Mesenchymal stem cell (in vitro differentiated cells and primary cell): ENCODE data around the gene POU3F3.

ENCODE experiments used
- DNase-seq: peaks from one replicate; pipeline ENCODE4 v3.0.0-alpha.2; 2013
- H2AFZ ChIP-seq: one replicate; pipeline ENCODE4 v1.6.1; 2013; ENCODE audit warnings: low read depth, mild to moderate bottlenecking, control low read depth, inconsistent platforms, low read length, moderate library complexity
- H2AK5ac ChIP-seq: 2 replicates; pipeline ENCODE4 v1.6.1; 2013; ENCODE audit warnings: low read length, moderate library complexity, mild to moderate bottlenecking, inconsistent platforms; ENCODE audit not compliant: severe bottlenecking
- H2BK120ac ChIP-seq: one replicate; pipeline ENCODE4 v1.6.1; 2013; ENCODE audit warnings: low read depth, mild to moderate bottlenecking, inconsistent platforms, low read length, moderate library complexity
- H2BK12ac ChIP-seq, 2 experiments: one replicate each; pipeline ENCODE4 v1.6.1; 2013; ENCODE audit warnings: inconsistent platforms in 2 of 2, low read length in 2 of 2, mild to moderate bottlenecking in 2 of 2, moderate library complexity in 2 of 2, control low read depth in 1 of 2
- H2BK15ac ChIP-seq: one replicate; pipeline ENCODE4 v1.6.1; 2013; ENCODE audit warnings: mild to moderate bottlenecking, low read depth, inconsistent platforms; ENCODE audit not compliant: poor library complexity, severe bottlenecking
- H2BK5ac ChIP-seq: 2 replicates; pipeline ENCODE4 v1.6.1; 2013; ENCODE audit warnings: low read depth, mild to moderate bottlenecking, low read length, control low read depth, inconsistent platforms; ENCODE audit not compliant: poor library complexity, severe bottlenecking
- H3K14ac ChIP-seq, 2 experiments: one replicate each; pipeline ENCODE4 v1.6.1; 2013; ENCODE audit warnings: inconsistent platforms in 2 of 2, low read length in 2 of 2, control low read depth in 1 of 2, mild to moderate bottlenecking in 1 of 2, moderate library complexity in 1 of 2
- H3K18ac ChIP-seq, 2 experiments: one replicate each; pipeline ENCODE4 v1.6.1; 2013; ENCODE audit warnings: inconsistent platforms in 2 of 2, low read length in 2 of 2, control low read depth in 1 of 2, low read depth in 1 of 2, mild to moderate bottlenecking in 1 of 2
- H3K23ac ChIP-seq, 2 experiments: one replicate each; pipeline ENCODE4 v1.6.1; 2013; ENCODE audit warnings: inconsistent platforms in 2 of 2, low read length in 2 of 2, mild to moderate bottlenecking in 2 of 2, moderate library complexity in 2 of 2, control low read depth in 1 of 2
- H3K27ac ChIP-seq: 2 replicates; pipeline ENCODE4 v1.5.1; 2013; ENCODE audit warnings: mild to moderate bottlenecking, moderate library complexity, low read length, control low read depth, inconsistent platforms; ENCODE audit not compliant: poor library complexity, severe bottlenecking
- H3K27me3 ChIP-seq, 2 experiments: 2 replicates each; pipeline versions ENCODE4 v1.6.1 to v1.7.0; 2013; ENCODE audit warnings: low read length in 2 of 2, mild to moderate bottlenecking in 2 of 2, moderate library complexity in 2 of 2, control low read depth in 1 of 2, inconsistent platforms in 1 of 2; ENCODE audit not compliant: control insufficient read depth in 1 of 2, insufficient read depth in 1 of 2
- H3K36me3 ChIP-seq, 2 experiments: 2 replicates each; pipeline versions ENCODE4 v1.6.1 to v1.7.0; 2013; ENCODE audit warnings: low read length in 2 of 2, control low read depth in 1 of 2, inconsistent platforms in 1 of 2, low read depth in 1 of 2, mild to moderate bottlenecking in 1 of 2; ENCODE audit not compliant: insufficient read depth in 2 of 2, control insufficient read depth in 1 of 2
- H3K4ac ChIP-seq, 2 experiments: one replicate each; pipeline ENCODE4 v1.6.1; 2013; ENCODE audit warnings: inconsistent platforms in 2 of 2, low read length in 2 of 2, mild to moderate bottlenecking in 2 of 2, moderate library complexity in 2 of 2, control low read depth in 1 of 2, low read depth in 1 of 2
- H3K4me1 ChIP-seq: 2 replicates; pipeline ENCODE4 v1.6.1; 2013; ENCODE audit warnings: low read depth, low read length, control low read depth; ENCODE audit not compliant: control insufficient read depth, insufficient read depth
- H3K4me2 ChIP-seq: 2 replicates; pipeline ENCODE4 v1.6.1; 2013; ENCODE audit warnings: low read length, mild to moderate bottlenecking, inconsistent platforms; ENCODE audit not compliant: poor library complexity, severe bottlenecking
- H3K4me3 ChIP-seq, 2 experiments: 2 replicates each; pipeline versions ENCODE4 v1.5.1 to v1.7.0; 2013; ENCODE audit warnings: low read length in 2 of 2, mild to moderate bottlenecking in 2 of 2, control low read depth in 1 of 2, low read depth in 1 of 2; ENCODE audit not compliant: insufficient read depth in 1 of 2
- H3K79me1 ChIP-seq: replicated peaks from 2 replicates; pipeline ENCODE4 v1.6.1; 2013; ENCODE audit warnings: mild to moderate bottlenecking, control low read depth, low read length, inconsistent platforms; ENCODE audit not compliant: poor library complexity, severe bottlenecking
- H3K9ac ChIP-seq: 2 replicates; pipeline ENCODE4 v1.7.0; 2013; ENCODE audit warnings: mild to moderate bottlenecking, low read length, moderate library complexity
- H3K9me3 ChIP-seq: 2 replicates; pipeline ENCODE4 v1.7.0; 2013; ENCODE audit warnings: mild to moderate bottlenecking, low read length; ENCODE audit not compliant: control insufficient read depth
- H4K8ac ChIP-seq: one replicate; pipeline ENCODE4 v1.6.1; 2013; ENCODE audit warnings: inconsistent platforms, mild to moderate bottlenecking, low read length, moderate library complexity
- H4K91ac ChIP-seq: one replicate; pipeline ENCODE4 v1.6.1; 2013; ENCODE audit warnings: mild to moderate bottlenecking, low read length, inconsistent platforms
- WGBS: methylation state at CpG from one replicate; pipeline ENCODE4 v1.1.7; 2013; ENCODE audit warnings: mixed read lengths; 5-methylcytosine and 5-hydroxymethylcytosine counted together

Gene POU3F3

GRCh38 chr2:104831742-104832141 lies 22.2 kb upstream of the POU3F3 start:
- no peak overlapping the region for H4K8ac ChIP-seq
- H3K9ac ChIP-seq: no peak overlapping the region
- DNase-seq: no peak
- no peak overlapping the region for H3K23ac ChIP-seq
- H3K4ac ChIP-seq: no peak overlapping the region
- no peaks in the 10 kb centered on the region for H3K4me1 ChIP-seq
- no peaks in the 10 kb centered on the region for H3K79me1 ChIP-seq
- H2BK5ac ChIP-seq: no peak overlapping the region
- H2AK5ac ChIP-seq: no peak overlapping the region
- no peaks in the 10 kb centered on the region for H3K36me3 ChIP-seq
- no peak overlapping the region for H2AFZ ChIP-seq
- no peak overlapping the region for H2BK15ac ChIP-seq
- H2BK12ac ChIP-seq: no peak overlapping the region
- no peak overlapping the region for H3K18ac ChIP-seq
- no peak overlapping the region for H3K4me2 ChIP-seq
- H4K91ac ChIP-seq: no peak overlapping the region
- H3K9me3 ChIP-seq: no peaks in the 10 kb centered on the region
- H3K4me3 ChIP-seq: no peak overlapping the region
- H3K27ac ChIP-seq: no peak overlapping the region
- H3K14ac ChIP-seq: no peak overlapping the region
- no peak overlapping the region for H2BK120ac ChIP-seq
- WGBS: 64% methylated on average over 1 of the region's 1 CpG
- H3K27me3 ChIP-seq: peaks cover 0 to 8% of the 10 kb centered on the region in 2 experiments

DNA sequence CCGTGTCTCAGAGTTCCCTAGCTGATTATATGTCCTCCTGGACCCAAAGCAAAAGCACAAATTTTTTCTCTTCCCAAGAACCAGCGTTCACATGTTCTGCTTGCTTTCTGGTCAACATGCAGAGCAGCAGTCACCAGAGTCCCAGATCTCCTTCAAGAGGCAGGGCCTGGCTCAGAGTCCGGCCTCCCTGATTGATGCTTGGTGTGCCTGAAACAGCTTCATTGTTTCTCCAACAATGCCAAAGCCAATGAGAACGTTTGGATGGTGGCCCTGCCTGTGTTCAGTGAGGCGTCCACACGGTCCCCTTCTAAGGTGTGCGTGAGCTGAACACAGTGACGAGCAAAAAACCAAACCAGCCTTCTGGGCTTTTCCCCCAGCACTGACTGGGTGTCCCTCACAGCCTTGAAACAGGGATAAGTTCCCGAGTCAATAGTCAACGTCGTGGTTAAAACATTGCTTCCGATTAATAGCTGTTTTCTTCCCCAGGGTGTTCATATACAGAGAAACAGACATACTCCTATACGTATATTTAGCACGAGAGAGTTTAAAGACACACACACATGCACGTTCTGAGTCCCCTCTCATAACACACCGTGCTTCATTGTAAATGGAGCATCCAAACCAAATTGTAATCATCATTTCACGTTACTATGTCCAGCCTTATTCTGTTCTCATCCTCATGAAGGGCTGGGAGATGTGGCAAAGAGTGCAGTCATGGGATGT lies 19.3 kb upstream of the POU3F3 start:
- 81% methylated on average over 16 of the region's 17 CpGs for WGBS
- H2BK15ac ChIP-seq: no peak overlapping the region

DNA sequence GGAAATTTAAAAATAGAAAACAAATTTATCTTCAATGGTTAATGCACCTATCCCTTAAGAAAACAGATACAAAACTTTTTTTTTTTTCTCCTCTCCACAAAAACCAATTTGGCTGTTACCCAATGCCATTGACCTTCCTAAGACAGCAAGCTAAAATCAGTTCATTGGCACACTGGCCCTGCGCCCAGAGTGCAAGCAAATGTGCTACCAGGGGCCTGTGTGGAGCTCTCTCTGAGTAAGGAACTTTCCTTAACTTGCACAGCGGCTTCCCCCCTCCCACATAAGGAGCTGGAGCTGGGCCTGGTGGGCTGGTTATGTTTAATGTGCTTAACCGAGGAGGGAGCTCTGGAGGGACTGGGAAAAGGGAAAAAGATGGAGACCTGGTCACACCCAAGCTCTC lies 17.6 kb upstream of the POU3F3 start:
- Histone ChIP-seq H3K27ac (no peak overlapping the region), H3K4me2 (no peak overlapping the region), H3K4ac (no peak overlapping the region), H2AFZ (no peak overlapping the region), H3K9ac (no peak overlapping the region), H2BK12ac (no peak overlapping the region), H2BK120ac (no peak overlapping the region), H3K9me3 (no peaks in the 10 kb centered on the region), H2BK15ac (no peak overlapping the region), H4K91ac (no peak overlapping the region), H3K23ac (no peak overlapping the region), H3K18ac (no peak overlapping the region), H2BK5ac (no peak overlapping the region), H2AK5ac (no peak overlapping the region), H3K4me3 (no peak overlapping the region), H4K8ac (no peak overlapping the region), H3K36me3 (no peaks in the 10 kb centered on the region), H3K4me1 (no peaks in the 10 kb centered on the region), H3K79me1 (no peaks in the 10 kb centered on the region), H3K27me3 (peaks cover 0 to 8% of the 10 kb centered on the region in 2 experiments), H3K14ac (no peak overlapping the region)
- WGBS: 50% methylated on average over 1 of the region's 3 CpGs
- no peak for DNase-seq

More for the DNA sequence above, 19.3 kb upstream of the POU3F3 start:
- Histone ChIP-seq H3K27ac (no peak overlapping the region), H3K23ac (no peak overlapping the region), H3K36me3 (no peaks in the 10 kb centered on the region), H3K14ac (no peak overlapping the region), H3K9ac (no peak overlapping the region), H3K4me2 (no peak overlapping the region), H4K91ac (no peak overlapping the region), H2BK120ac (no peak overlapping the region), H2BK5ac (no peak overlapping the region), H3K4me3 (no peak overlapping the region), H3K79me1 (no peaks in the 10 kb centered on the region), H3K9me3 (no peaks in the 10 kb centered on the region), H3K27me3 (peaks cover 0 to 8% of the 10 kb centered on the region in 2 experiments), H3K4me1 (no peaks in the 10 kb centered on the region), H3K18ac (no peak overlapping the region), H3K4ac (no peak overlapping the region), H4K8ac (no peak overlapping the region), H2BK12ac (no peak overlapping the region), H2AFZ (no peak overlapping the region), H2AK5ac (no peak overlapping the region)
- DNase-seq: no peak

GRCh38 chr2:104836841-104837240 lies 17.1 kb upstream of the POU3F3 start:
- H3K4ac ChIP-seq: no peak overlapping the region
- H3K4me3 ChIP-seq: no peak overlapping the region
- 100% methylated on average over 1 of the region's 1 CpG for WGBS
- no peak overlapping the region for H3K27ac ChIP-seq
- no peaks in the 10 kb centered on the region for H3K4me1 ChIP-seq
- no peak overlapping the region for H2BK12ac ChIP-seq
- no peaks in the 10 kb centered on the region for H3K79me1 ChIP-seq
- H3K14ac ChIP-seq: no peak overlapping the region
- no peak overlapping the region for H3K23ac ChIP-seq
- no peaks in the 10 kb centered on the region for H3K36me3 ChIP-seq
- no peak overlapping the region for H3K4me2 ChIP-seq
- H2AK5ac ChIP-seq: no peak overlapping the region
- no peak overlapping the region for H2BK120ac ChIP-seq
- H3K18ac ChIP-seq: no peak overlapping the region
- H3K9me3 ChIP-seq: no peaks in the 10 kb centered on the region
- no peak overlapping the region for H2BK5ac ChIP-seq
- H4K91ac ChIP-seq: no peak overlapping the region
- DNase-seq: no peak
- no peak overlapping the region for H2BK15ac ChIP-seq
- H4K8ac ChIP-seq: no peak overlapping the region
- H3K27me3 ChIP-seq: peaks cover 6 to 8% of the 10 kb centered on the region in 2 experiments
- no peak overlapping the region for H2AFZ ChIP-seq
- H3K9ac ChIP-seq: no peak overlapping the region
